Gastroesophageal sphincter (tissue), 3 donors: ENCODE data around the gene ZXDB.
"Not testable (repeated sequence)": the region's sequence is repeated elsewhere in the genome, so short reads cannot be mapped to it uniquely, and the experiment has no call there.

Source experiments
- EP300 ChIP-seq: sonication (generic); formaldehyde crosslinking; IDR thresholded peaks from one replicate; pipeline ENCODE4 v1.6.1; 2017; ENCODE audit warnings: antibody characterized with exemption, mild to moderate bottlenecking
- POLR2A ChIP-seq, 2 donors: fragments of 450-650 bp; IDR thresholded peaks; one replicate each; pipeline ENCODE4 v1.6.1; 2017; ENCODE audit warnings: antibody characterized with exemption in 2 of 2, mild to moderate bottlenecking in 2 of 2, moderate library complexity in 1 of 2
- POLR2AphosphoS5 ChIP-seq: sonication (generic); formaldehyde crosslinking; IDR thresholded peaks from one replicate; pipeline ENCODE4 v1.6.1; 2017; ENCODE audit warnings: antibody characterized with exemption
- TF ChIP-seq, protein P1 (sequence below), 4 experiments: fragments of 200-600 bp in 2 of 4; fragments of 450-650 bp in 2 of 4; sonication (generic) in 1 of 4; IDR thresholded peaks; one replicate each; pipeline ENCODE4 v1.5.1; 2017 to 2019; ENCODE audit warnings: antibody characterized with exemption in 4 of 4, mild to moderate bottlenecking in 2 of 4, moderate library complexity in 2 of 4

DNA sequence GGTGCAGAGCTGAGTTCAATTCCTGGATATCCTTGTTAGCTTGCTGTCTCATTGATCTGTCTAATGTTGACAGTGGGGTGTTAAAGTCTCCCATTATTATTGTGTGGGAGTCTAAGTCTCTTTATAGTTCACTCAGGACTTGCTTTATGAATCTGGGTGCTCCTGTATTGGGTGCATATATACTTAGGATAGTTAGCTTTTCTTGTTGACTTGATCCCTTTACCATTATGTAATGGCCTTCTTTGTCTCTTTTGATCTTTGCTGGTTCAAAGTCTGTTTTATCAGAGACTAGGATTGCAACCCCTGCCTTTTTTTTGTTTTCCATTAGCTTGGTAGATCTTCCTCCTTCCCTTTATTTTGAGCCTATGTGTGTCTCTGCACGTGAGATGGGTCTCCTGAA lies 21.5 kb downstream of the ZXDB start:
- TF ChIP-seq POLR2AphosphoS5; POLR2A (IDR thresholded peaks at IDR 0.05); EP300: not testable (repeated sequence)
- TF ChIP-seq, protein P1, sequence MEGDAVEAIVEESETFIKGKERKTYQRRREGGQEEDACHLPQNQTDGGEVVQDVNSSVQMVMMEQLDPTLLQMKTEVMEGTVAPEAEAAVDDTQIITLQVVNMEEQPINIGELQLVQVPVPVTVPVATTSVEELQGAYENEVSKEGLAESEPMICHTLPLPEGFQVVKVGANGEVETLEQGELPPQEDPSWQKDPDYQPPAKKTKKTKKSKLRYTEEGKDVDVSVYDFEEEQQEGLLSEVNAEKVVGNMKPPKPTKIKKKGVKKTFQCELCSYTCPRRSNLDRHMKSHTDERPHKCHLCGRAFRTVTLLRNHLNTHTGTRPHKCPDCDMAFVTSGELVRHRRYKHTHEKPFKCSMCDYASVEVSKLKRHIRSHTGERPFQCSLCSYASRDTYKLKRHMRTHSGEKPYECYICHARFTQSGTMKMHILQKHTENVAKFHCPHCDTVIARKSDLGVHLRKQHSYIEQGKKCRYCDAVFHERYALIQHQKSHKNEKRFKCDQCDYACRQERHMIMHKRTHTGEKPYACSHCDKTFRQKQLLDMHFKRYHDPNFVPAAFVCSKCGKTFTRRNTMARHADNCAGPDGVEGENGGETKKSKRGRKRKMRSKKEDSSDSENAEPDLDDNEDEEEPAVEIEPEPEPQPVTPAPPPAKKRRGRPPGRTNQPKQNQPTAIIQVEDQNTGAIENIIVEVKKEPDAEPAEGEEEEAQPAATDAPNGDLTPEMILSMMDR (IDR thresholded peaks at IDR 0.05), result not testable (repeated sequence)
